ENCODE data around the gene NDUFAF5.

NDUFAF5 gene

GRCh38 chr20:13868331-13868730 is 83.5 kb downstream of the NDUFAF5 start:
- DNase-seq (ENCODE audit: low spot score): no peak

- DNase-seq (ENCODE audit: low spot score): no peak
These were observed 85.4 kb downstream of the NDUFAF5 start for GRCh38 chr20:13870170-13870748.

Measured in SK-N-DZ (cell line).